HTERT RPE-1 (cell line): ENCODE data around the gene DYSF.

Source experiments
- in situ Hi-C: fragments of 300-500 bp; cut with MboI; formaldehyde crosslinking; loops from 4 replicates; pipeline ENCODE4 v1.14.3; 2020; ENCODE audit warnings: low sequenced_read_pairs

DYSF gene

GRCh38 chr2:71564361-71564760, 111.0 kb downstream of the DYSF start:
- in situ Hi-C loops = no loop called here

- in situ Hi-C loops = no loop called here
These were observed 111.4 kb downstream of the DYSF start for GRCh38 chr2:71564790-71565189.

GRCh38 chr2:71566372-71566771, 113.0 kb downstream of the DYSF start:
- in situ Hi-C loops = no loop called here

- in situ Hi-C loops = no loop called here
These were observed 114.3 kb downstream of the DYSF start for GRCh38 chr2:71567625-71568024.

GRCh38 chr2:71568103-71568502, 114.7 kb downstream of the DYSF start:
- in situ Hi-C loops = no loop called here

GRCh38 chr2:71570511-71570910, 117.2 kb downstream of the DYSF start:
- in situ Hi-C loops = no loop called here

GRCh38 chr2:71570951-71571460, 117.6 kb downstream of the DYSF start:
- in situ Hi-C loops = no loop called here

GRCh38 chr2:71571945-71572344, 118.6 kb downstream of the DYSF start:
- in situ Hi-C loops = no loop called here

GRCh38 chr2:71575966-71576365, 122.6 kb downstream of the DYSF start:
- in situ Hi-C loops = no loop called here

- in situ Hi-C loops = no loop called here
These were observed 123.2 kb downstream of the DYSF start for GRCh38 chr2:71576541-71576940.

- in situ Hi-C loops = no loop called here
These were observed 123.8 kb downstream of the DYSF start for GRCh38 chr2:71577209-71577608.

GRCh38 chr2:71578767-71579342, 125.5 kb downstream of the DYSF start:
- in situ Hi-C loops = no loop called here

- in situ Hi-C loops = no loop called here
These were observed 127.7 kb downstream of the DYSF start for GRCh38 chr2:71581026-71581425.

GRCh38 chr2:71583876-71584275, 130.5 kb downstream of the DYSF start:
- in situ Hi-C loops = no loop called here

- in situ Hi-C loops = no loop called here
These were observed 133.1 kb downstream of the DYSF start for GRCh38 chr2:71586471-71586870.

- in situ Hi-C loops = no loop called here
These were observed 134.2 kb downstream of the DYSF start for GRCh38 chr2:71587509-71588073.

GRCh38 chr2:71588497-71589170, 135.3 kb downstream of the DYSF start:
- in situ Hi-C loops = no loop called here

- in situ Hi-C loops = no loop called here
These were observed 136.4 kb downstream of the DYSF start for GRCh38 chr2:71589763-71590162.

- in situ Hi-C loops = no loop called here
These were observed 137.7 kb downstream of the DYSF start for GRCh38 chr2:71591044-71591443.

GRCh38 chr2:71592181-71592711, 138.9 kb downstream of the DYSF start:
- in situ Hi-C loops = no loop called here

- in situ Hi-C loops = no loop called here
These were observed 142.2 kb downstream of the DYSF start for GRCh38 chr2:71595569-71595968.

- in situ Hi-C loops = no loop called here
These were observed 142.7 kb downstream of the DYSF start for GRCh38 chr2:71596011-71596410.
